Stimulated activated CD8-positive, alpha-beta memory T cell treated with anti-CD3 and anti-CD28 coated beads, Interleukin-7, amount 100 ng/mL, for 24 hours (primary cell): Measurements from ENCODE around the gene TBC1D3B.
"Not testable (repeated sequence)": the region's sequence is repeated elsewhere in the genome, so short reads cannot be mapped to it uniquely, and the experiment has no call there.

Experiments
- DNase-seq: peaks from one replicate; pipeline ENCODE4 v3.0.0-alpha.2; 2020; ENCODE audit warnings: low read depth

The TBC1D3B gene

DNA sequence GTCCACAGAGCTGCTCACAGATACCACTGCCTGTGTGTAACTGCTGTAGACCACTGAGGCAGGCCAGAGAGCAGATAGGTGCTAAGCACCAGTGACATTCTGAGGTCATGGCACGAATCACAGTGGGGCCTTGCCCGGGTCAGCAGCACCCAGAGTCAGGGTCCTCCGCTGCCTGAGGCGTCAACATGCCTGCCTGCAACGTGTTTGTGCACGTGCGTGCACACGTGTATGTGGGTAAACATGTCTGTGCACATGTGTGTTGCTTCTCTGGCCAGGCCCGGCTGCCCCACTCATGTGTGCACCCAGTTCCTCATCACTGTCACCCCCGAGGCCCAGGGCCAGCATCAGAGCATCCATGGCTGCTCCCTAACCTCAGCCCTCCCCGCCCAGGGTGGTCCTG, at the start of gene TBC1D3B:
Gene TBC1D3B, minus strand, starts transcription at position 101 of the 400 bp plus-strand sequence. CDS start 1,586 bp downstream, outside the sequence.
- DNase-seq: not testable (repeated sequence)

DNA sequence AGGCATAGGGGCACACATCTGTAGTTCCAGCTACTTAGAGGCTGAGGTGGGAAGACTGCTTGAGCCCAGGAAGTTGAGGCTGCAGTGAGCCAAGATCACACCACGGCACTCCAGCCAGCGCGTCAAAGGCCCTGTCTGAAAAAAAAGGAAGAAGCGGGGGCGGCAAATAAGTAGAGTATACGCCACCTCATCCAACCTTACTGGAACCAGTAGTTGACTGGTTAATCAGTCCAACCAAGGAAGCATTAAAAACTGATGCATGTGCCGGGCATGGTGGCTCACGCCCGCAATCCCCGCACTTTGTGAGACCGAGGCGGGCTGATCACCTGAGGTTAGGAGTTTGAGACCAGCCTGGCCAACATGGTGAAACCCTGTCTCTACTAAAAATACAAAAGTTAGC, 46.5 kb upstream of the TBC1D3B start:
- DNase-seq: not testable (repeated sequence)

DNA sequence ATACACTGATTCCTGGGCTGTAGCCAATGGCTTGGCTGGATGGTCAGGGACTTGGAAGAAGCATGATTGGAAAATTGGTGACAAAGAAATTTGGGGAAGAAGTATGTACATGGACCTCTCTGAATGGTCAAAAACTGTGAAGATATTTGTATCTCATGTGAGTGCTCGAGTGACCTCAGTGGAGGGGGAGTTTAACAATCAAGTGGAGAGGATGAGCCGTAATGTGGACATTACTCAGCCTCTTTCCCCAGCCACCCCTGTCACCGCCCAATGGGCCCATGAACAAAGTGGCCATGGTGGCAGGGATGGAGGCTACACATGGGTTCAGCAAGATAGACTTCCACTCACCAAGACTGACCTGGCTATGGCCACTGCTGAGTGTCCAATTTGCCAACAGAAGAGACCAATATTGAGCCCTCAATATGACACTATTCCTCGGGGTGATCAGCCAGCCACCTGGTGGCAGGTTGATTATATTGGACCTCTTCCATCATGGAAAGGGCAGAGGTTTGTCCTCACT, 45.2 kb upstream of the TBC1D3B start:
- DNase-seq: not testable (repeated sequence)

- DNase-seq: not testable (repeated sequence)
Observed at GRCh38 chr17:36220737-36221580, 44.5 kb upstream of the TBC1D3B start.

GRCh38 chr17:36219556-36219955, 43.1 kb upstream of the TBC1D3B start:
- DNase-seq: not testable (repeated sequence)

DNA sequence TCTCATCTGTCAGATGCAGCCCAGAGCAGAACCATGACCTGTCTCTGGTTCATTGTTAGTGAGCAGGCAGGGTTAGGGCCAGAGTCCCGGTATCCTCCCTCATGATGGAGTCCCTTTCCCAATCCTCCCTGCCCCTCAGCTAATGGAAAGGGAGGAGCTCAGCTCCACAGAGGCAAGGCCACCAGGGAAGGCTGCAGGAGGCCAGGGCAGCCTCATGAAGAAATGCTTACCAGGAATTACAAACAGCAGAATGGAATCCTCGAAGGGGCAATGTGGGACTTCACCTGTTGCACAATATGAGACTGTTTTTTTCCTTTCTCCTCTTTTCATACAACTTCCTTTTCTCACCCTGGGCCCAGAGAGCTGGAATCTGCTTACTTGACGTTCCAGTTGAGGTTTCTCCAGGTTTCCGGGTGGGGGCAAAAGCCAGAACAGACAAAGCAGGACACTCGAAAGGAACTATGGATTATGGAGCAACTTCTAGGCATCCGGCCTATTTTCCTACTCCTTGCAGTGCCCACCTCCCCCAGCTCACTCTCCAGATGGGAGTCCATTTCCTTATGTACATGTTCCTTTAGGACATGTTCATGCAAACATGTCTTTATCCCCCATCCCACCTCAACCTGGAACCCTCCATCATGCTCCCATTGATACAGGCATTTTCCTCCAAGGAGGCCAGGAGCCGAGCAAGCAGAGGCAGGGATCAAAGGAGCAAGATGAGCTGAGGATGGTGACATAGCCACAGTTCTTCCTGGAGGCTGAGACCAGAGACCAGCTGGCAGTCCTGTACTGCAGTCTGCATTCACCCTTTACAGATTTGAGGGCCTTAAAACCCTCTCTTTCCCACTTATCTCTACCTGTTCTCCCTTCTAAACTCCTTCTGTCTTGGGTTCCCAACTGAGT, 39.2 kb upstream of the TBC1D3B start:
- not testable (repeated sequence) for DNase-seq

GRCh38 chr17:36214918-36215317, 38.5 kb upstream of the TBC1D3B start:
- no peak for DNase-seq

DNA sequence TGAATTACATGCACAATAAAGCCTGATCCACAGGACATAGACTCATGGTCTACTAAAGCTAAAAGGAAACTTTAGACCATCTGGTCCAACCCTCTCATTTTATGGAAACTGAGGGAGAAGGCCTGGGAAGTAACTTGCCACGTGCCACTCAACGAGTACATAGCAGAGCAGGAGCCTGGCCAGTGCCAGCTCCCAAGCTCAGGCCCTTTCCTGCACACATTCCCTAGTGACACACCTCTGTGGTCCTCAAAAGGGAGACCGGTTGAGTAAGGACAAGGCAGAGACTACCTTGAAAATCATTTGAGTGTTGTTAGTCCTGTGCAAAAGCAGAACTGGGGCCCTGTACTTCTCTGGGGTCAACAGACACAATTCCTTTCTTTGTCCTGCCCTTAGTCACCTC, 37.3 kb upstream of the TBC1D3B start:
- DNase-seq: no peak

DNA sequence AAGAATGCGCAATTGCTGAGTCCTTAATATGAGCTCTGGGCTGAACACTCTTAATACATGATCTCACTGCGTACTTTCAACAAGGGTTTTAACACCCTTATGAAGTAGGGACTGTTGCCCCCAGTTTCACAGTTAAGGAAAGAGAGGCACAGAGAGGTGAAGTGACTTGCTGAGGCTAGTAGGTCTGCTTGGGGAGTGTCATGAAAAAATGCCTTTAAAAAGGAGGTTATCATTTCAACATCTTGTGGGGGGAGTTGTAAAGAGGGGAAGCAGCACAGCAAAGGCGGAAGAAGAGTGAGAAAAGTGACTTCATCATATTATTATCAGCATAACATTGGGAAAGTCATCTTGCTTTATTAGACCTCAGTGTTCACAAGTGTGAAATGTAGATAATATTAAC, 36.5 kb upstream of the TBC1D3B start:
- no peak for DNase-seq

DNA sequence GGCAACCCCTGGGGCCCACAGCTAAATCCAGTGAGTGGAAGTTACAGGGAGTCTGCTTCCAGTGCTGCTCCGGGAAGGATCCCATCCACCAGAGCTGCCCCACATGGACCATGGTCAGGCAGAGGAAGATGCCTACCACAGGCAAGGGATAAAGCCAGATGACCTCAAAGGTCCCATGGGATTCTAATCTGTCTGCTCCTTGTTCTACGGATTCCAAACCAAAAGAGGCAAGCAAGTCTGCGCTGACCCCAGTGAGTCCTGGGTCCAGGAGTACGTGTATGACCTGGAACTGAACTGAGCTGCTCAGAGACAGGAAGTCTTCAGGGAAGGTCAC, 35.8 kb upstream of the TBC1D3B start:
- DNase-seq: no peak

DNA sequence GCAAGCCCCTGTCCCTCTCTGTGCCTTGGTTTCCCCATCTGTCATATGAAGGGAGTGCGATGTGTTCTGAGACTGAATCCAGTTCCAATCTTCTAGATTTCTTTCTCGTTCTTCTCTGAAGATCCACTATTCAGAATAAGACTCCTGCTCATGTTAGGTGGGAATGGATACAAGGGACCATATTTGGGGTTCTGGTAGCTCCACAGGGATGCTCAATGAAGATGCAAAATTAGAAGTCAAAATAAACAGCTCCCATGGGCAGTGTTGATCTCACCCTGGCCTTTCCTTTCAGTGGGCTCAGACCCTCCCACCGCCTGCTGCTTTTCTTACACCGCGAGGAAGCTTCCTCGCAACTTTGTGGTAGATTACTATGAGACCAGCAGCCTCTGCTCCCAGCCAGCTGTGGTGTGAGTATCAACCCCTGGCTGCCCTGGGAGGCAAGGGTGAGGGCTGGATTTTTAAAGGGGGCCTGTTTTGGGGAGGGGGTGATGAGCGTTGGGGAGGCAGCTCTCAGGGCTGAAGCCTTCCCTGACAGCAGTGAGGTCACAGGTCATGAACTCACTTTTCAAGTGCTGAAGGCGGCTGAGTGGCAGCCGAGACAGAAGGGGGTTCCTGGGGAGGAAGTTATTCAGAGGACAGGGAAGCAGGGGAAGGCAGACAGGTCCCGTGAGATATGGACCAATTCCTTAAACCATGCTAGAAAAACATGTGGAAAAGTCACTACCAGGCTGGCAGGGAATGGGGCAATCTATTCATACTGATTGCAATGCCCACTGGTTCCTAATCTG, 35.2 kb upstream of the TBC1D3B start:
- not testable (repeated sequence) for DNase-seq

DNA sequence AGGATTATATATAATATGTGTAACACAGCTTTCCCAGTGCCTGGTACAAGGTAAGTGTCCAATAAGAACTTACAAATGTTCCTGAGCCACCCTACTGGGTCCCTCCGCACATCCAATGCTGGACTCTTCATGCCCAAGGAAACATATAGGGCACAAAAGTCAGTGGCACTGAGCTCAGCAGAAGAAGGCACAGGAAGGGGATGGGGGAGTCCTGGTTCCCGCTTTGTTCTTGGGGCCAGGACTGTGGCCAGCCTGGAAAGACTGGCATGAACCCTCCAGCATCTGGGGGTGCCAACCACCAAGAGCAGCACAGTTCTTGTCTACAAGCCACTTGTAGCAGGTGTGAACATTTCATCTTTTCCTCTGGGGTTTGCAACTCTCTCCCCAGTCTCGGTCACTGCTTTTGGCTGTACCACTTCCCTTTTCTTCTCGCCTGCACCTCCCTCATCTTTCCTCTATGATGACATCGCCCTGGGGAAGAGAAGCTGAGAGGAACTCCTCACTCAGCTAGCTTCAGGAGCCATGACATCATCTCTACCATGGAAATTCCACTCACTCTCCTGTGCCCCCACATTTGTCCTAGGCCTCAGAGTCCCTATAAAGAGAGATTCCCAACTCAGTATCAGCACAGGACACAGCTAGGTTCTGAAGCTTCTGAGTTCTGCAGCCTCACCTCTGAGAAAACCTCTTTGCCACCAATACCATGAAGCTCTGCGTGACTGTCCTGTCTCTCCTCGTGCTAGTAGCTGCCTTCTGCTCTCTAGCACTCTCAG, 34.2 kb upstream of the TBC1D3B start, which contains the start of gene CCL4L2:
Gene CCL4L2, plus strand, starts transcription at position 625 of the 773 bp plus-strand sequence.
- DNase-seq: not testable (repeated sequence)

DNA sequence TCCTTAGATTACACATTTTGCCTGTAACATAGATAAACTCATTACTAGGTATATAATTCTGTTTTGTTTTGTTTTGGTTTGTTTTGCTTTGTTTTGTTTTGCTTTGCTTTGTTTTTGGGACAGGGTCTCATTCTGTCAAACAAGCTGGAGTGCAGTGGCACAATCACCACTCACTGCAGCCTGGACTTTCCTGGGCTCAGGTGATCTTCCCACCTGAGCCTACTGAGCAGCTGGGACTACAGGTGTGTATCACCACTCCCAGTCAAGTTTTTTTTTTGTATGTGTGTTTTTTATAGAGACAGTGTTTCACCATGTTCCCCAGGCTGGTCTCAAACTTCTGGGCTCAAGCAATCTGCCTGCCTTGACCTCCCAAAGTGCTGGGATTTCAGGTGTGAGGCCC, 33.1 kb upstream of the TBC1D3B start:
- DNase-seq: no peak

- not testable (repeated sequence) for DNase-seq
Observed at GRCh38 chr17:36207383-36207782, 30.9 kb upstream of the TBC1D3B start.

DNA sequence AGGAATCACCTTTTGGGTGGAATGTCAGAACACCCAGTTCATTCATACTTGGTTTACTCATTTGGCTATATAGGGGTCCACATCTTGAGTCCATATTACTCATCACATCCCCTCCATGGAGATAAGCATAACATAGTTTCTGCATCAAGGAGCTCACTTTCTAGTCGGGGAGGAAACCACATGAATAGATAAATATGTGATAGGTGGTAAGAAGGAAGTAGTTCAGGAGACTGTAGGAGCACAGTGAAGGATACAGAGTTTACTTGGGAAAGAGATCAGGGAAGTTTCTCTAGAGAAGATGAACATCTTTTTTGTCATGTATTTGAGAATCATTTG, 30.0 kb upstream of the TBC1D3B start:
- not testable (repeated sequence) for DNase-seq

DNA sequence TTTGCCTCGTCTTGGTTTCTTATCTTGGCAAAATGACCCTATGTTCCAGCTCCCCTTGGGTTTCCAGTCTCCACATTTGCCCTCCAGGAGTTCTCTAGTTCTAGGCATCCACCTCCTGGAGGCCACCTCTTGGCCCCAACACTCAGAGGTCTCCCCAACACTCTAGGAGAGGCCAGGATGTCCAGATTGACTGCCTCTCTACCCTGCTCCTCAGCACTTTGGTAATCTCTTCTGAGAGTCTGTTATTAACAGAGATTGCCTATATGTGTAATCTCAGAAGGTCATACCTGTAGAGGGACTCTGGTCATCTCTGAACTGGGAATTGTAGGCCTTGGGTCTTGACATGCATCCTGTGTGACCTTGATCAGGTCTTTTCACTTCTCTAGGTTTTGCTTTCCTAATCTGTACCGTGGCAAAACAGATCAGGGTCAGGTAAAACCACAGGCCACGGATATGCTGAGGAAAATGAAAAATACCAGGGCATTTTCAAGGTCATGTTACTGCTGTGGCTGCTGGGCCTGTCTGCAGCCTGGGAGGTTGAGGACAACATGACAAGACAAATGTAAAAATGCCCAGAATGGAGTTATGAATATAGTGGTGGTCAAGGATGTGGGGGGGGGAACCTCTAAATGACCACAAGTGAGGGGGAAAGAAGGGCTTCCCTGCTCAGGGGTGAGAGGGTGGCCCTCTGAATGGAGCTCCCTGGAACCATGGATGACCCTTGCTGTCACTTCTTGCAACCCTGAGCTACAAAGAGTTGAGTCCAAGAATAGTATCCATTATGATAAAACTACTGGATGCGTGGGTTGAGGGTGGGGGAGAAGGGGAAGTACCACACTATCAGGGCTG, 29.4 kb upstream of the TBC1D3B start:
- DNase-seq: no peak

DNA sequence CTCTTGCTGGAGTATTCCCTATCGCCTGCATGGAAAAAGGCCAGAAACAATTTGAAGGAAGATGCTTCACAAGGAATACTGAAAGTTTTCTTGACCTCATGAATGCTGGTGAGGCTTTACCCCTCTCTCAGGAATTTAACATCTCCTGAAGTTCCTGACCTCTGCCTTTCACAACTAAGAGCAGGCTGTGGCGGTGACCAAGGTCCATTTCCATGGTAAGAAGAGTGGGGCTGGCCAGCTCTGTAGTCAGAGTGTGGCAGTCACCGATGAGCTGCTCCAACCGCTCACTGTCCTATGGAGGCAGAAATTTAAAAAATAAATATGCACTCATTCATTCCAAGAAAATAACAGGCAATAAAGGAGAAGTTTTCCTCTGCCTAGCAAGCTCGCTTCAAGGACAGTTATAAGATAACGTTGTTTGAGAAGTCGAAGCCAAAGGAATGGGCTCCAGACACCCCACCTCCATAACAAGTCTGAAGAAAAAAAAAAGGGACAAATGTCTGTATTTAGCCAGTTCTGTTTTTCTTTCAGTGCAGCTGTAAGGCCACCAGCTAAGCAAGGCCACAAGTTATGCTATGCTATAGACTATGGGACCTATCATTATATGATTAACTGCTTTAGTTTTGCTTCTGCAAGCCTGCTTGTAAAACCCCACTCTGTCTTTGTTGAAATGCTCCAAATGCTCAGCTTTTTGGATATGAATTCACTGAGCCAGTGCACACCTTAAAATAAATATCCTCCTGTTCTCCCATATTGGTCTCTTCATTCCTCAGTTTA, 28.5 kb upstream of the TBC1D3B start:
- DNase-seq: no peak

DNA sequence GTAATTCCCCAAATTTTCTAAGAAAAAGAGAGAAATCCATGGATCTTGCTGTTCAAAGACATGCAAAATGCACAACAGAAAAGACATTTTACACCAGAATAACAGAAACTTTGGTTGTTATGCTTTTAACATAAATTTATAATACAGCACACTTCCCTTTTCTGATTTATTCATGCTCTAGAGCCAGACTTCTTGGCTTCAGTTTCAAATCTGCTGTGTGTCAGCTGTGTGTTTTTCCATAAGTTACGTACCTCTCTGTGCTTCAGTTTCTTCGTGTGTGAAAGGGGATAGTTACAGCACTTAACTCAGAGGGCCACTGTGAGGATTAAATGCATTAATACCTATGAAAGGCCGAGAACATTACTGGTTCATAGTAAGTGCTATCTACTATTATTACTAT, 26.9 kb upstream of the TBC1D3B start:
- no peak for DNase-seq

- not testable (repeated sequence) for DNase-seq
Observed at GRCh38 chr17:36201506-36201905, 25.1 kb upstream of the TBC1D3B start.
